HG02840 (cell line): ENCODE results near the gene COL18A1.

ENCODE experiments used
- ATAC-seq: cut with Tn5 transposase; IDR thresholded peaks from one replicate; pipeline ENCODE4 v1.9.1; 2021; ENCODE audit warnings: mild to moderate bottlenecking, moderate library complexity, moderate number of reproducible peaks; ENCODE audit not compliant: unreplicated experiment, low FRiP score

Gene COL18A1

GRCh38 chr21:45421846-45422775 lies 17.1 kb downstream of the COL18A1 start:
- ATAC-seq = no peak

- ATAC-seq = no peak
Observed at GRCh38 chr21:45423201-45423955, 18.4 kb downstream of the COL18A1 start.

DNA sequence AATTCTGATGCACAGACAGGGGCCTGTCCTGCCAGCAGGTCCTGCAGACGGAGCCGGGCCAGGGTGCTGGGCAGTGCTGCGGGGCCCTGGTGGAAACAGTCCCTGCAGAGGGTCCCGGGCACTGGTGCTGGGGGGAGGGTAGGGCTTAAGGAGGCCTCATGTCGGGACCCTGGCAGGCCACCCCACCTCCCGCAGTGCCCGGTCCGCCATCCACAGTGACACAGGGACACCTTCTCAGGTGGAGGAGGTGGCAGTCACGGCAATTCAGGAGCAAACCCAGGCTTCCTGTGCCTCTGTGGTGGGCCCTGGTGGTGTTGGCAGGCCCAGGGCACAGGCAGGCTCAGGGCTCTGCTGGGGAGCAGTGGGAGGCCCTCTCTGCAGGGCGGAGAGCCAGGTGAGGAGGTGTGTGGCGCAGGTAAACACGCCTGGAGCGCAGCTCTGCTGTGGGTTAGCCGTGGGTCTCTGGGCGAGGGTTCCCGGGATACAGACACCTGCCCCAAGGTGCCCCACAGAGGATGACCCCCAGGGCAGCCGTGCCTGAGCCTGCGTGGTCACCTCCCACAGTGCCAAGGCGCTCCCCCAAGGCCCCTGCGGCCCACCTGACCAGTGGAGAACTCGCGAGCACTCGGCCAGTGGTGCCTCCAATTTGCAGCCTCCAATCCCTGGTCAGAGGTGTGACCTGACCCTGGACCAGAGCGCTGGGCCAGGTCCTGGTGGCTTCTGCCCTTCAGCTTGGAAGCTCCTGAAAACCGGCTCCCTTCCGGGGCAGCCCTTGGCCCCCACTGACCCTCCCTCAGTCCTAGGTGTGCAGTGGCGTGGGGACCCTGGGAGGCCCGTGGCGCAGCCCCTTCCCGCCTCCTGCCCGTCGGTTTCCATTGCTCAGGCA lies 19.2 kb downstream of the COL18A1 start:
- ATAC-seq = no peak

DNA sequence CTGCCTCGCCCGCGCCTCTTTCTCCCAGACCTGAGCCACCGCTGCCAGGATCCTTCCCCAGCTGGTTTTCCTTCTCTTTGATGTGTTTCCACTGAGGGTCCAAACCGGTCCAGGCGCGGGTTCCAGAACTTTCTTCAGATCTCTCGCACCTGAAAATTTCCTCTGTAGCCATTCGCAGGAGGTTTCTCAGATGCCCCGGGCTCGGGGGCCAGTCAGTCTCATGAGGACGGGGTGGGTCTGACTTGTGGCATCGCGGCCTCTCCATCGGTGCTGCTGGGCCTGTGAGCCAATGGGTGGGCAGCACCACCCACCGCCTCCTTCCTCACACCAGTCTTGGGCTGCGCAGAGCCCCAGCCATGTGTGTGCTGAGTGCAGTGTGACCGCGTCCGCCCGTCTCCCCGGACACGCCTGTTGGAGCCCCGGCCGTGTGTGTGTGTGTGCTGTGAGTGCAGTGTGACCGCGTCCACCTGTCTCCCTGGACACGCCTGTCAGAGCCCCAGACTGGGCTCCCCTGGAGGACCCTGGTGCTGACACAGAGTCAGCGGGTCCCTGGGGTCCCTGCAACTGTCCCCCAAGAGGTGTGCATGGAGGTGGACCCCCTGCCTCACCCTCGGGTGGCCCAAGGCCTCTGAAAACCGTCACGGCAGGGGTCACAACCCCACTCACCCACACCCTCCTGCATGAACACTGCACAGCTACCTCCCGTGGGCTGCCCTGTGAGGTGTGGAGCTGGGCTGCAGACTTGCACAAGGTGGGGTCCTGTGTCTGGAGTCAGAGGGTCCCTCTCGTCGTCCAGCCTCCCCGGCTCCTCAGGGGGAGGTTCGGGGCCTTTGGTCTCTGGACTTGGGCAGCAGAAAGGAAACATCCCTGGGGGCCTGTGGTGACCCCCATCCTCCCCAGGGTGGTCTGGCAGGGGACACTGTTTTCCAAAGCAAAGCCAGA lies 20.2 kb downstream of the COL18A1 start:
- no peak for ATAC-seq

DNA sequence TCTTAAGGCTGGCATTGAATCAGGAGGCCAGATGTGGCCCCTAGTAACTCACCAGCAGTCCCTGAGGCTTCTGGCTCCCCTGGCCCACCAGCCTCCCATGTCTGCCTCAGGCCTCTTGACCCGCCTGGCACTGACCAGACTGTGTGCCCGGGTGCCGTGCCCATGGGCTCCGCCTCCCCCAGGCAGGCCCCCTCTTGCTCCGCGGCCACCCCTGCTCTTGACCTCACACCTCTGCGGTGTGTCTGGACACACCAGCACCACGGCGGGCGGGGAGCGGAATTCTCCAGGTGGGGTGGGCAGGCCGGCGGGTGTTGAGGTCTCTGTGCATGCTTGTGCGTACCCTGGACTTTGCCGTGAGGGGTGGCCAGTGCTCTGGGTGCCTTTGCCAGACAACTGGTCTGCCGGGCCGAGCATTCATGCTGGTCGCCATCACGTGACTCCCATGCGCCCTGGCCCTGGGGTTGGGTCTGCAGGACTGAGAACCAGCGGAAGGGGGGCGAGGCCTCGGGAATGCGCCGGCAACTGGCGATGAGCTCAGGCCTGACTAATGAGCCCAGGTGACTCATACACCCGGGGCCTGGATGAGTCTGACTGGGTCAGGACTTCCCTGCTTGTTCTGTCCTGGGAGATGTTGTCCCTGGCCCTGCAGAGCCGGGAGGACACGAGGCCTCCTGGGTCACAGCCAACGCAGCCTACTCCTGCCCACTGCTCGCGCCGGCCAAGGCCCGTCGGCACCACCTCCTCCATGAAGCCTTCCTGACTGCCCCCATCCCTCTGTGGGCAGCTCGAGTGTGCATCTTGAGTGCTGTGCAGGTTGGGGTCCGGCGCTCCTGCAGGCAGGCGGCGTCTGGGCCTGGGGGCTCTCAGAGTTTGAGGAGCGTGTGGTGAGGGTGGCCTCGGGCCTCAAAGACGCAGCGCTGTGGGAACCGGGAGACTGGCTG lies 22.6 kb downstream of the COL18A1 start:
- no peak for ATAC-seq

DNA sequence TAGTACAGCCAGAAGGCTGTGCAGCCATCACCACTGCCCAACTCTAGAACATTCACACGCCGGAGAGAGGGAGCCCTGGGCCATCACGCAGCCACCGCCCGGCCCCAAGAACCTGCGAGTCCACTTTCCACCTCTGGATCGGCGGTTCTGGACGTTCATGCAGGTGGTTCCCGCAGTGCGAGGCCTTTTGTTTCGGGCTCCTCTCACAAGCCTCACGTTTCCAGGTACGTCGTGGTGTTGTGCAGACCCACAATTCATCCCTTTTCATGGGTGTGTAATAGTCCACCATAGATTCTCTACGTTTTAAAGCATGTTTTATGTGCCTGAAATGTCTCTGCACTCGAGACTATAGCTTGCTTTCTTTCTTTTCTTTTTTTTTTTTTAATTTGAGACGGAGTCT lies 23.6 kb downstream of the COL18A1 start:
- no peak for ATAC-seq

DNA sequence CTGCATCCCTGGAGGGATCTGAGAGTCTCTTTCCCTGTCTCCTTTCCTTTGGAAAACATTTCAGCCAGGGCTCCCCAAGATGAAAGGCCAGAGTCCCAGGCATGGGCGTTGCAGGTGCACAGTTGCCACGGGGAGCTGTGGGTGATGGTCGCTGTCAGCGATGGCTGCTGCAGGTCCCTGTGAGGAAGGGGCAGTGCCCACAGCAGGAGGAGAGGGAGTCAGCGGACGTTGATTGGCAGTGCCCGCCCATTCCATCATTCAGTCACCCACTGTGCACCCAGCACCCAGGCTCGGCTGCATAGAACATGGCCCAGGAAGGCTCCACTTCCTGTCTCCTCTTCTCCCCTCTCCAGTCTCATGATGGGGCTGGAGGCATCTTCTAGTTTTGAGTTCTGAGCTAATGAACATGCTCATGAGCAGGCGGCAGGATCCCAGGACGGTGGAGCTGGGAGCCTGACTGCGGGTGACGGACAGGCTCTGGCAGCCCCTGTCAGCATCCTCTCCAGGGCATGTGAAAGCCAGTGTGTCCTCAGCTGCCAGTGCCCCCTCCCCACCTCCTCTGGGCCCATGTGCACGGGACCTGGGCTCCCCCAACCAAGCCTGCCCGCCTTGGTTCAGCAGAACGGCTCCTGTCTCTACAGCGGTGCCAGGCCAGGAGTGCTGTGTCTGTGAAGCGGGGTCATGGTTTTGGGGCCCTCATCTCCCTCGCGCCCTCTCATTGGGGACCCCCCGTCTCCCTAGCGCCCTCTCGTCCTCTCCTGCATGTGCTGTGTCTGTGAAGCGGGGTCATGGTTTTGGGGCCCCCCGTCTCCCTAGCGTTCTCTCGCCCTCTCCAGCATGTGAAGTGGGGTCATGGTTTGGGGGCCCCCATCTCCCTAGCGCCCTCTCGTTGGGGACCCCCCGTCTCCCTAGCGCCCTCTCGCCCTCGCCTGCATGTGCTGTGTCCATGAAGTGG lies 24.5 kb downstream of the COL18A1 start:
- ATAC-seq = no peak

GRCh38 chr21:45430521-45431501 lies 25.8 kb downstream of the COL18A1 start:
- no peak for ATAC-seq

DNA sequence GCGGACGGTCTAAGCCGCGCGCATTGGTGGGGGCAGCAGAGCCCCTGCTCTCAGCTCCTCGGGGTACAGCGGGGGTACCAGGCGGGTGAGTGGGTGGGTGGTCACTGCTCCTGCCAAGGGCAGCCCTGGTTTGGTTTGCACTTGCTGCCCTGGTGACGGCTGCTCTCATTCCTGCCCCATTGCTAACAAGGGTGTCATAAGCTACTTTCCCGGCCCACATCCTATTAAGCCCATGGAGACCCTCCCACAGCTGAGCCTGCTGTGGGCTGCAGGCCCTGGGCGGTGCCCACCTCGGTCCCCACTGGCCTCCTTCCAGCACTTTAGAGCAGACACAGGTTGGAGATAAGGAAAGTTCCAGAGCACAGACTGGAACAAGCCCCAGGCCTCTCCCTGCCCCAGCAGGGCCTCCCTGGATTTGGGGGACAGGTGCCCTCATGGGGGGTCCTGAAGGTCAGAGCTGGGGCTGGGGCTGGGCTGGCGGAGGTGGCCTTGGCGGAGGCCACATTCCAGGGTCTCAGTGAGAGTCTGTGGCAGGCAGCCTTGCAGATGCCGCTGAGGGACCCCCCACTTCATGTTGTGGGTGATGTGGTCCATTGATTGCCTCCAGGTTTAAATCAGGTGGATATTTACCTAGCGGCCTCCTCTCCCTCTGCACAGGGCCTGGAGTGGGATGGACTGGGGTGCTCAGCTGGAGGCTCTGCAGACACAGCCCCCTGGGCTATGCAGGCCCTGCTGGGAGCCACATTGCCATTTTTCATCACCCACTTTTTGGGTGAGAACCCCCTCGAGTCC lies 27.0 kb downstream of the COL18A1 start:
- no peak for ATAC-seq

DNA sequence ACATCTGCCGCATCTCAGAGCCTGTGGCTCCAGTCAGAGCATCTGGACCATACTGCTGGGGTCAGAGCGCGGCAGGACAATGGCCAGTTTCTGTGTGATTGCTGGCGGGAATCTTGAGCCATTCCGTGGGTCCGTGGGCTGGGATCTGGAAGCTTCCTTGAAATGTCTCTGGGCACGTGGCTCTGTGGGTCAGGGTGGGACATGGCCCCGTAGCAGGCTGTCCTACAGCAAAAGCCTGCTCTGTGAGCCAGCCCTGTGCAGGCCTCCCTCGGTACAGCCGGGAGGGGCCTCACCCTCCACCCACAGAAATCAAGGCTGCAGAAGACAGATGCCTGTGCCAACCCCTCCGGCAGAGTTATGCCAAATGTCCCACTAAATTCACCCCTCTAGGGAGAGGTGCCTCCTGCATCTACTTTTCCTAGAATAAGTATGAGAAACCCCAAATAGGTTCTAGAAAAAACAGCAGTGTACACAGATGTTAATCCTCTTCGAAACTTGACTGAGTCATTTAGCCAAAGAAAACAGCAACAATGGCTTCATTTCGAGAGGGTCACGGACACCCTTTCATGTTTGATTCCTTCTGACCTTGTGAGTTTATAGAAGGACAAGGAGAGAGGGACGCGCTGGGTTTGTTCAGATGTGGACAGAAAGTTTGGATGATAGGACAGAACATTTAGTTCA lies 27.8 kb downstream of the COL18A1 start:
- no peak for ATAC-seq

- ATAC-seq = no peak
Observed at GRCh38 chr21:45433301-45433700, 28.3 kb downstream of the COL18A1 start.

DNA sequence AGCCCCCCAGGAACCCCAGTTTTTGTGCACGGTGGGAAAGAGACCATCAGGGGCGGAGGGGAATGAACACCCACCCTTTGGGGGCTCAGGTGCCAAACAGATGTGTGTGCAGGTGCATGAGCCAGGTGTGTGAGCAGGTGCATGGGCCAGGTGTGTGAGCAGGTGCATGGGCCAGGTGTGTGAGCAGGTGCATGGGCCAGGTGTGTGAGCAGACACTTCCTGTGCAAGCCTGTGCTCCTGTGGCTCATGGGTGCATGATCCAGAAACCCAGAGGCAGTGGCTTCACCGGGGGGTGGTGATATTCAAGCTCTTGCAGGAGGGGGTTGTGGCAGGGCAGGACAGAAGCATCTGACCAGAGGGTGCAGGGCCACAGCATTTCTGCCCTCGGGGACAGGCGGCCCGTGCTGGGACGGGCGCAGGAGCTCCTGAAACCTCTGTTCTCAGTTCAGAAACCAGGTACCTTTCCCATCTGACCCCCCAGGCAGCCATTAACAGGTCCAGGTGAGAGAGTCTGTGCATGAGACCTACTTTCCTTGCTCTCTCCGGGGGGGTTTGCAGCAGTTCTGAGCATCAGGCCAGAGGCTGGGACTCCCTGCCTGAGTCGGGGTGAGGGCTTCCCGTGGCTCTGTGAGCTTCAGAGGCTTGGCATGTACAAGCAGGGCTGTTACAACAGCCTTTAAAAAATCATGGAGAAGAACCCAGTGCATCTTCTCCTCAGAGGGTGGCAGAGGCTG lies 29.1 kb downstream of the COL18A1 start:
- no peak for ATAC-seq

- no peak for ATAC-seq
Observed at GRCh38 chr21:45434645-45435217, 29.8 kb downstream of the COL18A1 start.
